Fibroblast of villous mesenchyme (primary cell): ENCODE measurements around the gene ZBTB16. TPM values are rescaled to one million over a fixed set of nuclear protein-coding genes. Genes with fewer than 3 reads are reported as not detected.
A peak's percentile ranks its signal among the peaks of the same experiment; 100 is the strongest.

ENCODE experiments used
- DNase-seq: peaks from one replicate; pipeline ENCODE4 v3.0.0-alpha.2; 2010; ENCODE audit warnings: low read depth
- H3K4me3 ChIP-seq: 2 replicates; pipeline ENCODE4 v1.5.1; 2011; ENCODE audit warnings: low read depth, mild to moderate bottlenecking, low read length
- CTCF ChIP-seq: IDR thresholded peaks from 2 replicates; pipeline ENCODE4 v1.5.1; 2012; ENCODE audit warnings: low read depth, mild to moderate bottlenecking, low read length; ENCODE audit not compliant: insufficient read depth
- total RNA-seq: library from RNA; depleted of rRNA; stranded (reverse); fragments of >200 nt; gene quantifications from 2 replicates; pipeline ENCODE4 v1.2.3, GENCODE V29; 2012

ZBTB16 gene
- total RNA-seq, 1 donor: 0.86 TPM

- no peak for TF ChIP-seq CTCF
- DNase-seq: no peak
- no peak overlapping the region for H3K4me3 ChIP-seq
Observed at GRCh38 chr11:114131461-114131864, 72.0 kb downstream of the ZBTB16 start.

GRCh38 chr11:114132417-114132816 is 72.9 kb downstream of the ZBTB16 start:
- H3K4me3 ChIP-seq: no peak overlapping the region
- DNase-seq: no peak
- TF ChIP-seq CTCF: peak; percentile 19

GRCh38 chr11:114132944-114133394 is 73.5 kb downstream of the ZBTB16 start:
- no peak overlapping the region for H3K4me3 ChIP-seq
- DNase-seq: peak; percentile 92
- TF ChIP-seq CTCF: no peak

- TF ChIP-seq CTCF: no peak
- no peak overlapping the region for H3K4me3 ChIP-seq
- DNase-seq: no peak
Observed at GRCh38 chr11:114133548-114134329, 74.2 kb downstream of the ZBTB16 start.

- no peak overlapping the region for H3K4me3 ChIP-seq
- DNase-seq: peak; percentile 99
- no peak for TF ChIP-seq CTCF
Observed at GRCh38 chr11:114134870-114135269, 75.4 kb downstream of the ZBTB16 start.

- no peak overlapping the region for H3K4me3 ChIP-seq
- TF ChIP-seq CTCF: no peak
- DNase-seq: peak; percentile 73
Observed at GRCh38 chr11:114135737-114136151, 76.2 kb downstream of the ZBTB16 start.
